Activated CD8-positive, alpha-beta memory T cell treated with anti-CD3 and anti-CD28 coated beads, Interleukin-2, amount 50 U/mL, for 1 hour (primary cell): ENCODE results near the gene HS2ST1.
"Not testable (repeated sequence)": the region's sequence is repeated elsewhere in the genome, so short reads cannot be mapped to it uniquely, and the experiment has no call there.

Source experiments
- DNase-seq: peaks from one replicate; pipeline ENCODE4 v3.0.0-alpha.2; 2020; ENCODE audit errors: extremely low read depth

Gene HS2ST1

DNA sequence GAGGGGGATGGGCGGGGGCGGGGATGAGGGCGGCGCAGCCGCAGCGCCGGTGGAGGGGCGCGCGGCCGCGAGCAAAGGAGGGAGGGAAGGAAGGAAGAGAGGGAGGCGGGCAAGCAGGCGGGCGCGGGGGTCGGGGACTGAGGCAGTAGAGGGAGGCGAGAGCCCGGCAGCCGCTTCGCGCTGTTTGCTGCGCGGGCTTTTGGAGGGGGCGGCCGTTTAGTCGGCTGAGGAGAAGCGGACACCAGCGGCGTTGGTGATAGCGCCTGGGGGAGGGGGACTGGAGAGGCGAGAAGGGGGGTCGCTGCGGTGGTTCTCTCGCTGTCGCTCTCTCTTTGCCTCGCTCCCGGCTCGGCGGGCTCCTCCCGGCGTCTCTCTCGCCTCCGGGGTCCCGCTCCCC, at the start of gene HS2ST1:
Gene HS2ST1, plus strand, starts transcription at position 35 of the 397 bp plus-strand sequence.
- no peak for DNase-seq

DNA sequence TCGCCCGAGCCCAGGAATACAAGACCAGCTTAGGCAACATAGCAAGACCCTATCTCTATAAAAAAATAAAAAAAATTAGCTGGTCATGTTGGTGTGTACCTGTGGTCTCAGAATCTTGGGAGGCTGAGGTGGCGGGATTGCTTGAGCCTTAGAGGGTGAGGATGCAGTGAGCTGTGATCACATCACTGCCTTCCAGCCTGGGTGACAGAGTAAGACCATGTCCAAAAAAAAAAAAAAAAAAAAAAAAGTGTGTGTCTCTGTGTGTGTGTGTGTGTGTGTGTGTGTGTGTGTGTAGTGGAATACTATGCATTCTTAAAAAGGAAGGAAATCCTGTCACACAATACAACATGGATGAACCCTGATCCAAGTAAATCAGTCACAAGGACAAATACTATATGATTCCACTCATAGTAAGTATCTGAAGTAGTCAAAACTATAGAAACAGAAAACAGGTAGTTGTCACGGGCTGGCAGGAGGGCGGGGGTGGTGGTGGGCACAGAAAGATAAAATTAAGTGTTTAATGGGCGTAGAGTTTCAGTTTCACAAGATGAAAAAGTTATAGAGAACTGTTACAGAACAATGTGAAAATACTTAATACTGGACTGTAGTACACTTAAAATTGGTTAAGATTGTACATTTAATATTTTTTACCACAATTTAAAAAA, 48.3 kb upstream of the HS2ST1 start:
- DNase-seq: no peak

- no peak for DNase-seq
These were observed 47.8 kb upstream of the HS2ST1 start for GRCh38 chr1:86866665-86867064.

- DNase-seq: not testable (repeated sequence)
These were observed 47.2 kb upstream of the HS2ST1 start for GRCh38 chr1:86867278-86867677.

- no peak for DNase-seq
These were observed 46.0 kb upstream of the HS2ST1 start for GRCh38 chr1:86868477-86868876.

GRCh38 chr1:86871001-86871400, 43.4 kb upstream of the HS2ST1 start:
- no peak for DNase-seq

GRCh38 chr1:86872086-86872485, 42.3 kb upstream of the HS2ST1 start:
- no peak for DNase-seq

- no peak for DNase-seq
These were observed 38.7 kb upstream of the HS2ST1 start for GRCh38 chr1:86875722-86876121.

DNA sequence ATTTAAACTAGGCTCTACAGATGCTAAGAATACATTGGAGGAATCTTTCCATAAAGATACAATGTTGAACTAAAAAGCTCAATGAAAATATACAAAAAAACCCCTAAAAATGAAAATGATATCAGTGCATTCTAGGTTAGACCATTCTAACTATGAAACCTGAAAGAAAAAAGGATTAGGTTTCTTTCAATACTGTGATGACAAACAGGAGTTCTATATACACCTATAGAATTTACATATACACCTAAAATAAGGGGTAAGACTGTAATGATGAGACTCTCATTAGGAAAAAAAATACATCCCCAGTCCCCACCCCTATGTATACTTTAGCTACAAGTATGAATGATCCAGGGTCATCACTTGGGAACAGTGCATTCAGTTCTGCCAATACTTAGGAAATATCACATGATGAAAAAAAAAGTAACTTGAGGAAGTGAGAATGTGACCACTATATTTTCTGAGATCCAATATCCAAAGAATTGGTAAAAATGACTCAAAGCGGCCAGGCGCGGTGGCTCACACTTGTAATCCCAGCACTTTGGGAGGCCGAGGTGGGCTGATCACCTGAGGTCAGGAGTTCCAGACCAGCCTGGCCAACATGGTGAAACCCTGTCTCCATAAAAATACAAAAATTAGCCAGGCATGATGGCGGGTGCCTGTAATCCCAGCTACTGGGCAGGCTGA, 26.8 kb upstream of the HS2ST1 start:
- DNase-seq: no peak

DNA sequence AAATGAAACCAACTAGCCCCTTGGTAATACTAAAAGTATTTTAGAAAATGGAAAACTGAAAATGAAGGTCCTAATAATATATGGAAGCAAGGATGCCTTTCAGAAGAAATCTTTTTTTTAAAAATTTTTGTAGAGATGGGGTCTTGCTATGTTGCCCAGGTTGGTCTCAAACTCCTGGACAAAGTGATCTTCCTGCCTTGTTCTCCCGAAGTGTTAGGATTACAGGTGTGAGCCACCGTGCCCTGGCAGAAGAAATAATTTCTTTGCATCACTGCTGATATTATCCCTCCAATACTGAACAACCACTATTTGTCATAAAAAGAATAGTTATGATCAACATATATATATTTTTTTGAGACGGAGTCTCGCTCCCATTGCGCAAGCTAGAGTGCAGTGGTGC, 26.1 kb upstream of the HS2ST1 start:
- DNase-seq: no peak

DNA sequence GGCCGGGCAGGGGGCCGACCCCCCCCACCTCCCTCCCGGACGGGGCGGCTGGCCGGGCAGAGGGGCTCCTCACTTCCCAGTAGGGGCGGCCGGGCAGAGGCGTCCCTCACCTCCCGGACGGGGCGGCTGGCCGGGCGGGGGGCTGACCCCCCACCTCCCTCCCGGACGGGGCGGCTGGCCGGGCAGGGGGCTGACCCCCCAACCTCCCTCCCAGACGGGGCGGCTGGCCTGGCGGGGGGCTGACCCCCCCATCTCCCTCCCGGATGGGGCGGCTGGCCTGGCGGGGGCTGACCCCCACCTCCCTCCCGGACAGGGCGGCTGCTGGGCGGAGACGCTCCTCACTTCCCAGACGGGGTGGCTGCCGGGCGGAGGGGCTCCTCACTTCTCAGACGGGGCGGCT, 15.0 kb upstream of the HS2ST1 start:
- DNase-seq: not testable (repeated sequence)

- DNase-seq: no peak
These were observed 8.6 kb upstream of the HS2ST1 start for GRCh38 chr1:86905875-86906274.

DNA sequence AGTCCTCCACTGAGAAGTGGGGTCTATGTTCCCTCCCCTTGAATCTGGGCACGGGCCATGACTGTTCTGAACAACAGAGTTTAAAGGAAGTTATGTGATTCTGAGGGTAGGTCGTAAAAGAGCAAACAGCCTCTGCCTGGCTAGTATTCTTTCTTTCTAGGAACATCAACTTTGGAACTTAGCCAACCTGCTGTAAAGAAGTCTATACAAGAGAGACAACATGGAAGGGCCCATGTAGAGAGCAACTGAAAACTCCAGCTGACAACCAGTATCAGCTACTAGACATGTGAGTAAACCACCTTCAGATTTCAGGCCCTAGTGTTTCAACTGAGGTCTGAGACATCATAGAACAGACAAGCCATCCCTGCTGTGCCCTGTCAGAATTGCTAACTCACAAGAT, 8.0 kb upstream of the HS2ST1 start:
- DNase-seq: no peak

DNA sequence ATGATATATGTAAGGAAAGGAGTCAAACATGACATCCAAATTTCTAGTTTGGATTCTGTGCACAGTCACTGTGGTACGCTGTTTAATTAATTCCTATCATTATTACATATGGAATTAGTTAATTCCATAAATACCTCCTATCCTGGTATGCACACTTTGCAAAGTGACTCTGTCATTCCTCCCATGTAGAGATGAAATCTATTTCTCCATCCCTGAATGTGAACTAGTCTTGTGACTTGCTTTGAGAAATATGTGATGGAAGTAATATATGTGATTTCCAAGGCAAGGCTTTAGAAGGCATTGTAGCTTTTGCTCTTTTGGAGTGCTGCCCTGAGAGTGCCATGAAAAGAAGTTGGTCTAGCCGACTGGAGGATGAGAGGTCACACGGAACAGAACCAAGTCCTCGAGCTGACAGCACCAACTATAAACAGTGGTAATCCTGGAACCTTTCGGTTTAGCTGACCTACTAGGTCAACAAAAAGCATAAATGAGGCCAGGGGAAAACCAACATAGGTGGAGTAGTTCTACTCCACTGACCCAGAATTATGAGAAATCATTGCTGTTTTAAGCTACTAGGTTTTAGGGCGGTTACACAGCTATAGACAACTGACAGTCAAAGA, 2.0 kb upstream of the HS2ST1 start:
- DNase-seq: no peak

- no peak for DNase-seq
These were observed 988 bp upstream of the HS2ST1 start for GRCh38 chr1:86913399-86913895.

DNA sequence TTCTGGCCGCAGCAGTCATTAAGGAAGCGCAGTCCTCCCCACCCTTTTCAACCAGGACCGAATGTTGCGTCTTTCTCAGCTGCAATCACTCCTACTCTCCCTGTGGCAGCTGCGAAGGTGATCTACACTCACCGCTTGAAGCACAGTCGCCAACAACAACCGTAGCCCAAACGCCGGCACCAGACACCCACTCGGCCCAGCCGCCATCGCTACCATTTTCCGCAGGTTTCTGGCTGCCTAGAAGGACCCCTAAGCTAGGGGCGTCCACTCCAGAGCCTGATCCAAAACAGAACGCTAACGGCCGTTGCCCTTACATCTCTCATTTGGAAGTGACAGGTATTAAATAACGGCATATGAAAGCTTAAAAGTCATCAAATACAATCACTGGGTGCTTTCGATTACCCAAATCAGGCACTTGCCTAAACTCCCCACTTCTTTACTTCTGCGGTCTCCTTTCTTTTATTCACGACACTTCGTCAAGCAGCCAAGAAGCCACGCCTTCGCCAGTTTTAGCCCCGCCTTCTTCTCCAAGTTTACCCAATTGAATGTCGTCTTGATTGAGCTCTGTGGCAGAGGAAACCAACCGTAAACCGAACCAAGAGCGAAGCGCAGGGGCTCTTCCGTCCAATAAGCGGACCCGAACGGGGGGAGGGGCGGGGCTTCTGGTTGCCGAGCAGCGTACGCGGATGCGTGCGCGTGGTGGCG, 387 bp upstream of the HS2ST1 start, which contains the start of gene SELENOF:
Gene SELENOF, minus strand, starts transcription at position 231 of the 705 bp plus-strand sequence. Its CDS starts 15 bp downstream, at position 216.
- DNase-seq: peak; percentile 99

GRCh38 chr1:86914998-86915736, 732 bp downstream of the HS2ST1 start:
- DNase-seq: no peak

DNA sequence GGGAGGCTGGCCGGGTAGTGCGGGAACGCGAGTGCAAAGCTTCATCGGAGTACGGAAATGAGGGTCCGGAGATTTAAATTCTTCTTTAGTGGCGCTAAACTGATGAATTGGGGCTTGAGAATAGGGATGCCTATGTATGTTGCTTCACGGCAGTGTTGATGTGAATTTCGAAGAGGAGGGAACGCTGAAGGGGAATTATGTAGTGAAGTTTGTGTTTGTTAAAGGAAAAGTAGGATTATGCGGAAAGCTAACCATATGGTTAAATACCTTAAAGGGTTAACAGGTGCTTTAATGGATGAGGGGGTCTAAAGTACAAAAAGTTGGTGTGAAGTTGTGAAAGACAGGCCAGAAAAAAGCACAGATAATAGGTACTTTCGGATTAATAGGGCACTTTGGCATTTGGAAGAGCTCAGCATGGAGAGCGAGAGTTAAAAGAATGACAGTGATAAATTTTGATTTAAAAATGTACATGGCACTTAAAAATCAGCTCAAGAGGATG, 1.4 kb downstream of the HS2ST1 start:
- no peak for DNase-seq

GRCh38 chr1:86916752-86917151, 2.3 kb downstream of the HS2ST1 start:
- no peak for DNase-seq

GRCh38 chr1:86922445-86922844, 8.0 kb downstream of the HS2ST1 start:
- DNase-seq: no peak

- no peak for DNase-seq
These were observed 10.0 kb downstream of the HS2ST1 start for GRCh38 chr1:86924324-86924960.
